Breast epithelium (tissue), 4 donors: Measurements from ENCODE around the gene FCER1G. TPM values are rescaled to one million over a fixed set of nuclear protein-coding genes. Genes with fewer than 3 reads are reported as not detected.
A peak's percentile ranks its signal among the peaks of the same experiment; 100 is the strongest.

Experiments
- DNase-seq, 2 donors: peaks; one replicate each; pipeline ENCODE4 v3.0.0-alpha.2; 2019; ENCODE audit warnings: low spot score in 2 of 2
- H3K27ac ChIP-seq, 2 donors: fragments of 200-600 bp; sonication (generic) in 1 of 2; one replicate each; pipeline ENCODE4 v1.5.1; 2016 to 2019; ENCODE audit warnings: mild to moderate bottlenecking in 1 of 2
- H3K27me3 ChIP-seq, 2 donors: fragments of 200-600 bp; sonication (generic) in 1 of 2; one replicate each; pipeline versions ENCODE4 v1.5.1 to v1.6.0; 2017 to 2019; ENCODE audit warnings: control low read depth in 1 of 2, mild to moderate bottlenecking in 1 of 2
- H3K36me3 ChIP-seq: fragments of 200-600 bp; one replicate; pipeline ENCODE4 v1.5.1; 2019
- H3K4me1 ChIP-seq, 2 donors: fragments of 200-600 bp; sonication (generic); one replicate each; pipeline ENCODE4 v1.5.1; 2016 to 2019; ENCODE audit warnings: control low read depth in 1 of 2
- H3K4me3 ChIP-seq, 3 donors: fragments of 200-600 bp; sonication (generic); 1 replicate in 2 of 3; 2 replicates in 1 of 3; pipeline ENCODE4 v1.5.1; 2016 to 2019; ENCODE audit warnings: mild to moderate bottlenecking in 3 of 3, moderate library complexity in 2 of 3
- H3K9me3 ChIP-seq, 2 donors: fragments of 200-600 bp; sonication (generic) in 1 of 2; one replicate each; pipeline ENCODE4 v1.5.1; 2016 to 2019; ENCODE audit warnings: control low read depth in 1 of 2
- CTCF ChIP-seq, 3 donors: fragments of 450-650 bp; IDR thresholded peaks; one replicate each; pipeline ENCODE4 v1.5.1; 2016 to 2017; ENCODE audit warnings: antibody characterized with exemption in 3 of 3, mild to moderate bottlenecking in 3 of 3, moderate library complexity in 3 of 3
- POLR2A ChIP-seq: fragments of 450-650 bp; IDR thresholded peaks from one replicate; pipeline ENCODE4 v1.6.1; 2016; ENCODE audit warnings: antibody characterized with exemption, mild to moderate bottlenecking, moderate library complexity
- POLR2AphosphoS5 ChIP-seq, 3 donors: sonication (generic); formaldehyde crosslinking; IDR thresholded peaks; one replicate each; pipeline ENCODE4 v1.6.1; 2017; ENCODE audit warnings: antibody characterized with exemption in 3 of 3
- intact Hi-C: fragments of 100-400 bp; cut with DNase I; formaldehyde crosslinking; loops from one replicate; pipeline ENCODE4 v1.15.1; 2023; ENCODE audit warnings: low total_unique reads
- total RNA-seq, 3 donors: library from RNA; depleted of rRNA; stranded (reverse); fragments of >200 nt; gene quantifications; one replicate each; pipeline ENCODE4 v1.1.0, GENCODE V29; 2016

Gene FCER1G
- total RNA-seq, 3 donors from 2014 or later: 40.3 to 153 (median 70.1) TPM

DNA sequence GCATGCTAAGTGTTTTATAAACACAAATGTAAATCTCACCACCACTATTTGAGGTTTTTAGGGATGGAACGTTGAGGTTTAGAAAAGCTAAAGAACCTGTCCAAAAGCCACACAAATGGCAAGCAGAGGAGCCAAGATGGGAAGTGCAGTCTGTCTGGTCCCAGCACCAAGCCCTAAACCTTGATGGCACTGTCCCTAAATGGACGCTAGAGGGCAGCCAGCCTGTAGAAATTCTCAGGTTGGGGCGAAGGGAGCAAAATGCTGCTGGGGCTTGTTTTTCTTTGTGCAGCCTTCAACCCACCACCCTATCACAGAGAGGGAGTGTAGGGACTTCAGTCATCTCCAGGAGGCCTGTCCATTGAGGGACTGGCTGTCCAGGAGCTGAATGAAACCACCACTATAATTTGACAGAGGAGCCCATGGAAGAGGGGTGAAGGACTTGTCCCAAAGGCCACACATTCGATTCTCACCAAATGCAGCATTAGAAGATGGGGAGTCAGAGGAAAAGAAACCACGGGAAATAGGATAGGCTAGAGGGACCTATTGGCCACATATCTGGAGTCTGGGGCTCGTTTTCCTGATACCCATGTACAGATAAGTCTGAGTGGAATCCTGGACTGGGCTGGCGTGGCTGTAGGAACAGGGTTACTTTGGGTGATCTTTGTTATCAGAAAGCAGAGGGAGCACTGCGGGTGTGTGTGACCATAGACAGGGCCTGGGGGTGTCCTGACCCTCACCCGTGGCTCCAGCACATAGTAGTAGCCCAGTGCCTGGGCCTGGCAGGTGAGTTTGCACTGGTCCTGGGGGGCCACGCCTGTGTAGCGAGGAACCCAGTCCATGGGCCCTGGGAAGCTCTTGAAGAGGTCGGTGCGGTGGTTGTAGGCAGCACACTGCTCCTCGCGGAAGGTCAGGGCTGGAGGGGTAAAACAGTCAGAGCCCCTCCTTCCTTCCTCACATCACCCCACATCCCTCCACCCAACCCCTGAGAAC, 22.3 kb upstream of the FCER1G start:
- Histone ChIP-seq H3K4me3 (peak overlapping the region in 1 of 3 donors; percentile 69), H3K27ac (peak overlapping the region; percentile 8 to 54), H3K27me3 (no peaks in the 10 kb centered on the region), H3K36me3 (no peaks in the 10 kb centered on the region), H3K9me3 (no peaks in the 10 kb centered on the region), H3K4me1 (peaks cover 0 to 2% of the 10 kb centered on the region in 2 donors)
- TF ChIP-seq CTCF (IDR thresholded peaks at IDR 0.05): peak; percentile 65 to 88 (median 79)
- no peak for TF ChIP-seq POLR2AphosphoS5 (IDR thresholded peaks at IDR 0.05)
- intact Hi-C loops: no loop called here
- no peak for DNase-seq

DNA sequence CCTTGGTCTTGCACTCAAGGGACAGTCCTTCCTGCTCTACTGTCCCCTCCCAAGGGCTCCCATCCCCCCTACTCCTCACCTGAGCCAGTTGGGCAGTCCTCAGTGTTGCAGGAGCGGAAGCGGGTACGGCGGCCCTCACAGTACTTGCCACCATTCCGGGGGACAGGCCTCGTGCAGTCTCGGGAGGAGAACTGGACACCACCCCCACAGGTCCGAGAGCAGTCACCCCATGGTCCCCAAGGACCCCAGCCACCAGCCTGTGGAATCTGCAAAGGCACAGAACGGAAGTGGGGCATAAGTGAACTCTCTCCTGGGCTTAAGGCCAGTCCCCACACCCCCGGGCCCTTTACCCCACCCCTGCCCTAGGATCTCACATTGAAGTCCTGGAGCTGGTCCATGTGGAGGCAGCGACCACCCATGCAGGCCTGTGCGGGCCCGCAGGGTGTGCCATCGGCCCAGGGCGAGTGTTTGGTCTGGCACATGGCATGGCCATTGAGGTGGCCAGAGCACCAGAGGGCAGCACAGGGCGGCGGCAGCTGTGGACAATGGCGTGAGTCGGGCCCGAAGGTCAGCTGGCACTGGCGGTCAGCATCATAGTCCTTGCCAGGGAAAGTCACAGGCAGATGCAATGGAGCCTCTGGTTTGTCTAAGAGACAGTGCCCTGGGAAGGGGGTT, 21.4 kb upstream of the FCER1G start:
- intact Hi-C loops: no loop called here
- Histone ChIP-seq H3K4me3 (peak overlapping the region in 1 of 3 donors; percentile 69), H3K27ac (peak overlapping the region in 1 of 2 donors; percentile 54), H3K36me3 (no peaks in the 10 kb centered on the region), H3K9me3 (no peaks in the 10 kb centered on the region), H3K4me1 (peaks cover 0 to 4% of the 10 kb centered on the region in 2 donors), H3K27me3 (no peaks in the 10 kb centered on the region)
- TF ChIP-seq POLR2AphosphoS5 (IDR thresholded peaks at IDR 0.05): peak in 1 of 3 donors; percentile 15
- TF ChIP-seq POLR2A: no peak
- DNase-seq: no peak

GRCh38 chr1:161195171-161195570, 19.9 kb upstream of the FCER1G start:
- DNase-seq: no peak
- H3K9me3 ChIP-seq: no peaks in the 10 kb centered on the region
- intact Hi-C loops: no loop called here
- peak overlapping the region in 1 of 3 donors; percentile 69 for H3K4me3 ChIP-seq
- no peaks in the 10 kb centered on the region for H3K36me3 ChIP-seq
- H3K27ac ChIP-seq: peak overlapping the region in 1 of 2 donors; percentile 97
- H3K27me3 ChIP-seq: no peaks in the 10 kb centered on the region
- peaks cover 11 to 17% of the 10 kb centered on the region in 2 donors for H3K4me1 ChIP-seq
- no peak for TF ChIP-seq POLR2A
- peak in 1 of 3 donors; percentile 15 for TF ChIP-seq POLR2AphosphoS5 (IDR thresholded peaks at IDR 0.05)
- TF ChIP-seq CTCF (IDR thresholded peaks at IDR 0.05): no peak

- H3K36me3 ChIP-seq: no peaks in the 10 kb centered on the region
- no peak for TF ChIP-seq POLR2AphosphoS5 (IDR thresholded peaks at IDR 0.05)
- no peak for TF ChIP-seq CTCF (IDR thresholded peaks at IDR 0.05)
- TF ChIP-seq POLR2A: no peak
- H3K27me3 ChIP-seq: no peaks in the 10 kb centered on the region
- DNase-seq: no peak
- peak overlapping the region in 2 of 3 donors; percentile 47 to 69 for H3K4me3 ChIP-seq
- intact Hi-C loops: no loop called here
- H3K9me3 ChIP-seq: no peaks in the 10 kb centered on the region
- H3K27ac ChIP-seq: peak overlapping the region; percentile 97 to 98
- peaks cover 18 to 24% of the 10 kb centered on the region in 2 donors for H3K4me1 ChIP-seq
These were observed 19.0 kb upstream of the FCER1G start for GRCh38 chr1:161196111-161196510.

- H3K27ac ChIP-seq: peak overlapping the region; percentile 97 to 98
- H3K4me3 ChIP-seq: peak overlapping the region; percentile 47 to 69 (median 47)
- no peaks in the 10 kb centered on the region for H3K9me3 ChIP-seq
- no peaks in the 10 kb centered on the region for H3K27me3 ChIP-seq
- DNase-seq: no peak
- intact Hi-C loops: no loop called here
- no peaks in the 10 kb centered on the region for H3K36me3 ChIP-seq
- H3K4me1 ChIP-seq: peaks cover 20 to 27% of the 10 kb centered on the region in 2 donors
- TF ChIP-seq POLR2AphosphoS5 (IDR thresholded peaks at IDR 0.05) (peak in 2 of 3 donors; percentile 43 to 51), CTCF (IDR thresholded peaks at IDR 0.05) (no peak), POLR2A (no peak)
These were observed 18.3 kb upstream of the FCER1G start for GRCh38 chr1:161196521-161197451.
